Kidney (tissue), 14 donors: ENCODE results near the gene RBCK1. TPM values are rescaled to one million over a fixed set of nuclear protein-coding genes. Genes with fewer than 3 reads are reported as not detected.

Experiments
- DNase-seq, 5 donors: peaks; one replicate each; pipeline ENCODE4 v3.0.0-alpha.2; 2013 to 2020
- FAIRE-seq: peaks from 2 replicates; lab custom pipeline; 2012; peaks lifted over from hg19 to GRCh38; lab: Jason Lieb, UNC
- H3K27ac ChIP-seq, 2 donors: one replicate each; pipeline ENCODE4 v1.7.0; 2013; ENCODE audit warnings: low read depth in 2 of 2, low read length in 2 of 2, inconsistent platforms in 1 of 2
- H3K27me3 ChIP-seq: one replicate; pipeline ENCODE4 v1.7.1; 2013; ENCODE audit warnings: low read length, inconsistent platforms; ENCODE audit not compliant: control insufficient read depth, insufficient read depth
- H3K36me3 ChIP-seq, 3 donors: one replicate each; pipeline versions ENCODE4 v1.7.0 to v1.7.1; 2013; ENCODE audit warnings: low read length in 3 of 3, control low read depth in 1 of 3, inconsistent platforms in 1 of 3; ENCODE audit not compliant: insufficient read depth in 3 of 3, control insufficient read depth in 2 of 3
- H3K4me1 ChIP-seq, 3 donors: one replicate each; pipeline versions ENCODE4 v1.7.0 to v1.7.1; 2013; ENCODE audit warnings: low read length in 3 of 3, inconsistent platforms in 1 of 3, low read depth in 1 of 3; ENCODE audit not compliant: control insufficient read depth in 2 of 3, insufficient read depth in 2 of 3
- H3K4me3 ChIP-seq, 3 donors: one replicate each; pipeline versions ENCODE4 v1.7.0 to v1.8.1; 2013; ENCODE audit warnings: low read length in 3 of 3, control low read depth in 1 of 3, inconsistent platforms in 1 of 3
- H3K9ac ChIP-seq, 3 donors: one replicate each; pipeline versions ENCODE4 v1.7.0 to v1.7.1; 2013; ENCODE audit warnings: low read length in 3 of 3, control low read depth in 1 of 3, inconsistent platforms in 1 of 3
- H3K9me3 ChIP-seq, 3 donors: one replicate each; pipeline versions ENCODE4 v1.7.0 to v1.7.1; 2013; ENCODE audit warnings: low read length in 3 of 3, control low read depth in 1 of 3, inconsistent platforms in 1 of 3; ENCODE audit not compliant: control insufficient read depth in 2 of 3, insufficient read depth in 1 of 3
- CTCF ChIP-seq: IDR thresholded peaks from 3 replicates; pipeline ENCODE4 v1.5.1; 2012; ENCODE audit warnings: mild to moderate bottlenecking, moderate library complexity, borderline replicate concordance; ENCODE audit not compliant: insufficient read depth; ENCODE audit errors: extremely low read depth
- intact Hi-C: fragments of 100-400 bp; cut with DNase I; formaldehyde crosslinking; loops from one replicate; pipeline ENCODE4 v1.11.1; 2022
- polyA plus RNA-seq: library from polyadenylated mRNA; stranded (reverse); fragments of 350-450 nt; fragmentation: Illumina TruSeq; extraction: RNeasy Lipid Tissue Mini Kit (QIAGEN cat#74804); gene quantifications from one replicate; pipeline ENCODE4 v1.2.3, GENCODE V29; 2014; ENCODE audit warnings: low read depth, low replicate concordance; ENCODE audit not compliant: insufficient read depth
- total RNA-seq: library from RNA; stranded (reverse); fragmentation: NEBNext Ultra II Directional; extraction: Animal tissue kit (Norgen Biotek cat#: 25700); gene quantifications from one replicate; pipeline ENCODE4 v1.2.1, GENCODE V29; 2021
- donor health status: control.
- donor health status: control.
- donor health status: control.
- donor health status: control.
- donor health status: control.
- donor health status: DM: yes; HTN: yes; CAD: no.
- donor health status: Normal renal cell carcinoma (clear cell type).

RBCK1 gene
- total and polyA plus RNA-seq, 2 donors from 2014 or later, result 73.0 to 93.6 TPM

- no peak for DNase-seq
- H3K4me1 ChIP-seq, result peaks cover 5 to 10% (median 5%) of the 10 kb centered on the region in 3 donors
- peak overlapping the region in 2 of 3 donors; percentile 14 to 93 for H3K4me3 ChIP-seq
- H3K27me3 ChIP-seq, result no peaks in the 10 kb centered on the region
- no peaks in the 10 kb centered on the region for H3K36me3 ChIP-seq
- H3K9me3 ChIP-seq, result no peaks in the 10 kb centered on the region
- no peak overlapping the region for H3K27ac ChIP-seq
- no peak for TF ChIP-seq CTCF
- FAIRE-seq, result no peak
- intact Hi-C loops, result no loop called here
- H3K9ac ChIP-seq, result peak overlapping the region in 1 of 3 donors; percentile 15
These were observed 52.1 kb downstream of the RBCK1 start for GRCh38 chr20:460180-460579.

- no peak for FAIRE-seq
These were observed 52.6 kb downstream of the RBCK1 start for GRCh38 chr20:460707-461106.

DNA sequence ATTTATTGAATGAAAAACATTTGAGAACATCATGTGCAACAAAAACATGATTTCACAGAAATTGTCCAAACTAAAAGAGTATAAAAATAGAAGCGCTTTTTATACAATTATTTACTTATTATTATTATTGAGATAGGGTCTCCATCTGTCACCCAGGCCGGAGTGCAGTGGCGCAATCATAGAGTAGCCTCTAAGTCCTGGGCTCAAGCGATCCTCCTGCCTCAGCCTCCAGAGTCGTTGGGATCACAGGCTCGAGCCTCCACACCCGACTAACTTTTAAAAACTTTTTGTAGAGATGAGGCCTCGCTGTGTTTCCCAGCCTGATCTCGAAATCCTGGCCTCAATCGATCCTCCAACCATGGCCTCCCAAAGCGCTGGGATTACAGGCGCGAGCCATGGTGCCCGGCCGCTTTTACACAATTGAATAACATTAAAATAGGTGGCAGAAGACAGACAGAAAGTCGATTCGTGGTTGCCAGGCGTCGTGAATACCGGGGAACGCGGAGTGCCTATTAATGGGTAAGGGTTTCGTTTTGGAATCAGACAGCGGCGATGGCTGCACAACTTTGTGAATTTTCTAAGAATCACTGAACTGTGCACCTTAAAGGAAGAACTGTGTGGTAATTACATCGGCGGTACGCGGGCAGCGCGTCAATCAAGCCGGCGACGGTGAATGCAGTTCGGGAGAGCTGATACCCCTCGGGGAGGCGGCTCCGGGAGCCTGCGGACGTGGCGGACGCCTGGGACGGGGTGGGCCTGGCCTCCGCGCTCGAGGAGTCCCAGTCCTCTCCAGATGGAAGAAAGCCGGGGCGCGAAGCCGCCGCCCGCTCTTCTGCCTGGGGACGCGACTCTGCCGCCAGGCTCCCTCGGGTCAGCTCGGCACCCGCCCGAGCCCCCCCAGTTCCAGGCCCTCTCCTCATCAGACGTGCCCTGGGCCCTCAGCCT is 53.4 kb downstream of the RBCK1 start:
- H3K9ac ChIP-seq, result peak overlapping the region; percentile 30 to 87 (median 56)
- no peaks in the 10 kb centered on the region for H3K36me3 ChIP-seq
- peak; percentile 59 to 84 (median 72) for DNase-seq
- H3K27ac ChIP-seq, result peak overlapping the region; percentile 77 to 86
- H3K4me1 ChIP-seq, result peaks cover 5 to 10% (median 5%) of the 10 kb centered on the region in 3 donors
- no peak for FAIRE-seq
- peak overlapping the region; percentile 58 to 93 (median 65) for H3K4me3 ChIP-seq
- no peak for TF ChIP-seq CTCF
- no peaks in the 10 kb centered on the region for H3K9me3 ChIP-seq
- H3K27me3 ChIP-seq, result no peaks in the 10 kb centered on the region
- intact Hi-C loops, result no loop called here

More at GRCh38 chr20:460707-461106, 52.6 kb downstream of the RBCK1 start:
- Histone ChIP-seq H3K4me3 (peak overlapping the region in 2 of 3 donors; percentile 25 to 93), H3K9ac (peak overlapping the region in 1 of 3 donors; percentile 15), H3K9me3 (no peaks in the 10 kb centered on the region), H3K27ac (no peak overlapping the region), H3K27me3 (no peaks in the 10 kb centered on the region), H3K4me1 (peaks cover 5 to 10% (median 5%) of the 10 kb centered on the region in 3 donors), H3K36me3 (no peaks in the 10 kb centered on the region)
- no peak for DNase-seq
- no peak for TF ChIP-seq CTCF
- intact Hi-C loops, result no loop called here
